Psoas muscle (tissue), 8 donors: ENCODE measurements around the gene CSTPP1. TPM values are rescaled to one million over a fixed set of nuclear protein-coding genes. Genes with fewer than 3 reads are reported as not detected.
A peak's percentile ranks its signal among the peaks of the same experiment; 100 is the strongest.

ENCODE experiments used
- ATAC-seq, 4 donors: fragments of 200-7000 bp; cut with Tn5 transposase; one replicate each; pipeline ENCODE4 v1.9.1; 2020; ENCODE audit warnings: moderate library complexity in 3 of 4, mild to moderate bottlenecking in 2 of 4
- DNase-seq, 2 donors: peaks; one replicate each; pipeline ENCODE4 v3.0.0-alpha.2; 2020
- H3K27ac ChIP-seq: fragments of 200-600 bp; one replicate; pipeline ENCODE4 v1.8.0; 2022
- H3K27me3 ChIP-seq, 3 donors: fragments of 200-600 bp in 1 of 3; one replicate each; pipeline versions ENCODE4 v1.6.1 to v1.8.0; 2013 to 2022; ENCODE audit warnings: low read length in 2 of 3, mild to moderate bottlenecking in 2 of 3, moderate library complexity in 1 of 3; ENCODE audit not compliant: insufficient read depth in 3 of 3
- H3K36me3 ChIP-seq, 2 donors: fragments of 200-600 bp in 1 of 2; one replicate each; pipeline versions ENCODE4 v1.6.1 to v1.8.0; 2013 to 2022; ENCODE audit warnings: low read depth in 1 of 2, mild to moderate bottlenecking in 1 of 2, moderate library complexity in 1 of 2; ENCODE audit not compliant: insufficient read depth in 1 of 2
- H3K4me1 ChIP-seq: fragments of 200-600 bp; one replicate; pipeline ENCODE4 v1.8.0; 2022
- H3K4me3 ChIP-seq: fragments of 200-600 bp; one replicate; pipeline ENCODE4 v1.8.0; 2022; ENCODE audit warnings: mild to moderate bottlenecking
- H3K9me3 ChIP-seq: fragments of 200-600 bp; one replicate; pipeline ENCODE4 v1.8.0; 2022
- WGBS, 3 donors: extraction: QIAGEN DNeasy Blood & Tissue Kit; methylation state at CpG; one replicate each; pipeline versions ENCODE4 v1.1.6 to v1.1.7; 2013; 5-methylcytosine and 5-hydroxymethylcytosine counted together
- intact Hi-C, 2 donors: fragments of 100-400 bp; cut with DNase I; formaldehyde crosslinking; loops; one replicate each; pipeline versions ENCODE4 v1.11.0 to v1.14.2; 2022
- polyA plus RNA-seq, 3 donors: library from polyadenylated mRNA; stranded (reverse); fragments of 200-250 nt; gene quantifications; one replicate each; pipeline ENCODE4 v1.2.3, GENCODE V29; 2013
- total RNA-seq, 4 donors: library from RNA; stranded (reverse); fragmentation: NEBNext Ultra II Directional in 2 of 4; extraction: Animal tissue kit (Norgen Biotek cat#: 25700) in 2 of 4; gene quantifications; one replicate each; pipeline versions ENCODE4 v1.2.1 to v1.2.4, GENCODE V29; 2021 to 2023
- TF ChIP-seq, protein P1 (sequence below): fragments of 200-600 bp; IDR thresholded peaks from one replicate; pipeline ENCODE4 v1.8.0; 2022; ENCODE audit warnings: antibody characterized with exemption
- donor health status: healthy with polysubstance abuse.
- donor health status: DM: no; HTN: no; CAD: no; lungs with moderate emphysema.
- donor health status: Bipolar disorder and iron deficiency.
- donor health status: healthy.
- donor health status: DM: yes; HTN: yes; CAD: no.
- donor health status: DM: no; HTN: no; CAD: no.
- donor health status: DM: no; HTN: no; CAD: no.
- donor health status: DM: yes; HTN: yes; CAD: no.

Gene CSTPP1
- total and polyA plus RNA-seq, 7 donors, result 5.1 to 10.0 (median 6.9) TPM

DNA sequence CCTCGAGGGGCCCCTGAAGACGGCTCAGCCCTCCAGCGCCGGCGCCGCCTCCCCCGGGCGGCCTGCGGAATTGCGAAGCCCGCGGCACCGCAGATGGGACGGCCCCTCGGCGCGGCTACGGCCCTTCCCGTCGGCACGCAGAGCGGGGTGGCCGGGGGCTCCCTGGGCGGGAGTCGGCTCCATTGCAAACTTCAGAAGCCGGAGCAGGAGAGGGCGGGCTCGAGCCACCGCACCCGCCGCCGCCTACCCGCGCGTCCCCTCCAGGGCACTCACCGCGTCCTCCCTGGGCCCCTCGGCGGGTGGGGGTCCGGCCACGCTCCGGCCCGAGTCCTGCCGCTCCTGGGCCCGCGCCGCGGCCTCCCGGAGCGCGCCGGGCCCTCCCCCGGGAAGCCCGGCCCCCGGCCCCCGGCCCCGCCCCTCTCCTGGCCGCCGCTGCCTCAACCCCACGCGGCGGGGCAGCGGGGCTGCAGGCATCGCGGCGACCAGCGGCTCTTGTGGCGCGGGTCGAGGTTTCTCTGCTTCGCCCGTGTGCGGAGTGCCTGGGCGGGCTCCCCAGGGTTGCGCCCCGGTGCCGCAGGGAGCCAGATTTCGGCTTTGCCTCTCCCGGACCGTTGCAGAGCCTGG, 249.6 kb downstream of the CSTPP1 start, which contains the start of gene PACSIN3:
Gene PACSIN3, minus strand, starts transcription at position 359 of the 624 bp plus-strand sequence. CDS start 3,707 bp downstream, outside the sequence.
- peak; percentile 34 to 42 (median 37) for ATAC-seq
- no peaks in the 10 kb centered on the region for H3K27me3 ChIP-seq
- peaks cover 41% of the 10 kb centered on the region for H3K4me1 ChIP-seq
- TF ChIP-seq, protein P1, sequence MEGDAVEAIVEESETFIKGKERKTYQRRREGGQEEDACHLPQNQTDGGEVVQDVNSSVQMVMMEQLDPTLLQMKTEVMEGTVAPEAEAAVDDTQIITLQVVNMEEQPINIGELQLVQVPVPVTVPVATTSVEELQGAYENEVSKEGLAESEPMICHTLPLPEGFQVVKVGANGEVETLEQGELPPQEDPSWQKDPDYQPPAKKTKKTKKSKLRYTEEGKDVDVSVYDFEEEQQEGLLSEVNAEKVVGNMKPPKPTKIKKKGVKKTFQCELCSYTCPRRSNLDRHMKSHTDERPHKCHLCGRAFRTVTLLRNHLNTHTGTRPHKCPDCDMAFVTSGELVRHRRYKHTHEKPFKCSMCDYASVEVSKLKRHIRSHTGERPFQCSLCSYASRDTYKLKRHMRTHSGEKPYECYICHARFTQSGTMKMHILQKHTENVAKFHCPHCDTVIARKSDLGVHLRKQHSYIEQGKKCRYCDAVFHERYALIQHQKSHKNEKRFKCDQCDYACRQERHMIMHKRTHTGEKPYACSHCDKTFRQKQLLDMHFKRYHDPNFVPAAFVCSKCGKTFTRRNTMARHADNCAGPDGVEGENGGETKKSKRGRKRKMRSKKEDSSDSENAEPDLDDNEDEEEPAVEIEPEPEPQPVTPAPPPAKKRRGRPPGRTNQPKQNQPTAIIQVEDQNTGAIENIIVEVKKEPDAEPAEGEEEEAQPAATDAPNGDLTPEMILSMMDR, result peak; percentile 9
- H3K36me3 ChIP-seq, result peaks cover 0 to 12% of the 10 kb centered on the region in 2 donors
- H3K9me3 ChIP-seq, result no peaks in the 10 kb centered on the region
- intact Hi-C loops, result loop anchor here in 1 of 2 donors (2.0 to 5.0 kb wide), 2 partner anchors 29 to 61 kb away; partner anchors contain the start of genes ACP2 and DDB2
- H3K27ac ChIP-seq, result peak within 1 kb of the TSS; percentile 95
- DNase-seq, result peak; percentile 74 to 83
- peak within 1 kb of the TSS; percentile 93 for H3K4me3 ChIP-seq
- WGBS, 3 donors, result 0 to 1% (median 0%) methylated on average over 43 to 80 of the region's 80 CpGs

GRCh38 chr11:47186700-47187695, 250.4 kb downstream of the CSTPP1 start:
- Histone ChIP-seq H3K4me3 (peak overlapping the region; percentile 93), H3K4me1 (peaks cover 33% of the 10 kb centered on the region), H3K27ac (peak overlapping the region; percentile 95), H3K27me3 (no peaks in the 10 kb centered on the region), H3K36me3 (peaks cover 0 to 6% of the 10 kb centered on the region in 2 donors), H3K9me3 (no peaks in the 10 kb centered on the region)
- ATAC-seq (peak; percentile 48 to 58 (median 56)), DNase-seq (peak; percentile 69 to 91)
- TF ChIP-seq, protein P1, result no peak
- 1% methylated on average over 61 to 63 of the region's 63 CpGs for WGBS, 3 donors
- intact Hi-C loops, result loop anchor here in 1 of 2 donors (2.0 to 5.0 kb wide), 2 partner anchors 28 to 60 kb away; partner anchors contain the start of genes ACP2 and DDB2

DNA sequence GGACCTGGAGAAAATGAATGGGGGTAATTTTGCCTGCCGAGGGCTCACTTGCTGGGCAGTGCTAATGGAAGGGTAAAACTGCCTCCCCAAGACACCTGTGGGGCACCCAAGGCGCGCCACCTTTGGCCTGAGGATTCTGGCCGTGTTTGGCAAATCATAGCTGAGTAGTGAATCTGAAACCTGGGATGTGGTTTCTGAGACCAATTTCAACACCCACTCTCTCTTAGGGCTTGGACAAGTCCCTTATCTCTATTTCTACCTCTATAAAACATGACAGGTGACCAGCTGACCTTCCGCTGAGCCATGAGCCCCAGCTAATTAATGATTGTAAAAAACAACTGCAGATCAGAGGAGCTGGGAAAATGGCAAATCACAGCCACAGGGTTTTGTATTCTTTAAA, 251.2 kb downstream of the CSTPP1 start:
- ATAC-seq, result no peak
- WGBS, 3 donors, result 12 to 21% (median 16%) methylated on average over 5 of the region's 5 CpGs
- peaks cover 31% of the 10 kb centered on the region for H3K4me1 ChIP-seq

GRCh38 chr11:47188259-47188658, 251.7 kb downstream of the CSTPP1 start:
- no peak for DNase-seq
- H3K36me3 ChIP-seq, result no peaks in the 10 kb centered on the region
- TF ChIP-seq, protein P1, result no peak
- H3K27ac ChIP-seq, result peak overlapping the region; percentile 95
- H3K9me3 ChIP-seq, result no peaks in the 10 kb centered on the region
- ATAC-seq, result no peak
- WGBS, 3 donors, result 60 to 93% (median 93%) methylated on average over 1 of the region's 1 CpG
- intact Hi-C loops, result loop anchor here in 1 of 2 donors (5.0 kb wide), 1 partner anchor 59 kb away; the partner anchor contains the start of gene ACP2
- H3K27me3 ChIP-seq, result no peaks in the 10 kb centered on the region
- H3K4me1 ChIP-seq, result peaks cover 28% of the 10 kb centered on the region
- H3K4me3 ChIP-seq, result peak overlapping the region; percentile 93

More for the DNA sequence above, 251.2 kb downstream of the CSTPP1 start:
- Histone ChIP-seq H3K36me3 (no peaks in the 10 kb centered on the region), H3K9me3 (no peaks in the 10 kb centered on the region), H3K27me3 (no peaks in the 10 kb centered on the region), H3K27ac (peak overlapping the region; percentile 95), H3K4me3 (peak overlapping the region; percentile 93)
- TF ChIP-seq, protein P1, result no peak
- no peak for DNase-seq
- intact Hi-C loops, result loop anchor here in 1 of 2 donors (2.0 to 5.0 kb wide), 2 partner anchors 27 to 60 kb away; partner anchors contain the start of genes ACP2 and DDB2
